Measurements from ENCODE around the gene AIG1. TPM values are rescaled to one million over a fixed set of nuclear protein-coding genes. Genes with fewer than 3 reads are reported as not detected.

The AIG1 gene
- total RNA-seq, 1 donor from 2014 or later, result 35.2 TPM

DNA sequence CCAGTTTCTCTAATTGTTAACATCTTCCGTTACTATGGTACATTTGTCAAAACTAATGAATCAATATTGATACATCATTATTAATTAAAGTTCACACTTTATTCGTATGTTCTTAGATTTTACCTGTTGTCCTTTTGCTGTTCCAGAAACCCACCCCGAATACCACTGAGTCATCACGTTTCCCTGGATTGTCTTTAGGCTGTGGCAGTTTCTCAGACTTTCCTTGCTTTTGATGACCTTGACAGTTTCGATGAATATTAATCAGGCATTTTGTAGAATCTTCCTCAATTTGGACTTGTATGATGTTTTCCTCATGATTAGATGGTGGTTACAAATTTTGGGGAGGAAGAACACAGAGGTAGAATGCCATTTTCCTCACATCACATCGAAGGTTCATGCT lies 39.1 kb upstream of the AIG1 start:
- Histone ChIP-seq H3K79me2 (ENCODE audit: insufficient read depth, low read length) (no peaks in the 10 kb centered on the region), H3K4me1 (ENCODE audit: insufficient read depth, low read length) (no peaks in the 10 kb centered on the region), H3K9ac (ENCODE audit: low read length) (no peak overlapping the region), H3K36me3 (ENCODE audit: insufficient read depth, low read length) (no peaks in the 10 kb centered on the region), H3K4me3 (ENCODE audit: insufficient read depth, low read depth, low read length) (no peak overlapping the region), H2AFZ (ENCODE audit: low read depth, low read length) (no peak overlapping the region), H3K9me3 (ENCODE audit: insufficient read depth, low read depth, low read length) (no peaks in the 10 kb centered on the region), H3K27me3 (ENCODE audit: insufficient read depth, low read length) (no peaks in the 10 kb centered on the region), H3K27ac (ENCODE audit: low read depth, low read length) (no peak overlapping the region), H4K20me1 (ENCODE audit: insufficient read depth, low read length) (no peaks in the 10 kb centered on the region), H3K4me2 (ENCODE audit: low read length) (no peak overlapping the region)
- Mint-ChIP-seq H3K36me3 (ENCODE audit: low read depth, unreplicated experiment) (no peaks in the 10 kb centered on the region), H3K4me3 (ENCODE audit: unreplicated experiment) (no peak overlapping the region), H3K27me3 (ENCODE audit: low read depth, unreplicated experiment) (peaks cover 2% of the 10 kb centered on the region), H3K9me3 (ENCODE audit: unreplicated experiment) (no peaks in the 10 kb centered on the region), H3K27ac (ENCODE audit: unreplicated experiment) (no peak overlapping the region), H3K4me1 (ENCODE audit: low read depth, unreplicated experiment) (no peaks in the 10 kb centered on the region)
- DNase-seq (ENCODE audit: low read depth) (no peak), FAIRE-seq (no peak)
- TF ChIP-seq, protein P1, sequence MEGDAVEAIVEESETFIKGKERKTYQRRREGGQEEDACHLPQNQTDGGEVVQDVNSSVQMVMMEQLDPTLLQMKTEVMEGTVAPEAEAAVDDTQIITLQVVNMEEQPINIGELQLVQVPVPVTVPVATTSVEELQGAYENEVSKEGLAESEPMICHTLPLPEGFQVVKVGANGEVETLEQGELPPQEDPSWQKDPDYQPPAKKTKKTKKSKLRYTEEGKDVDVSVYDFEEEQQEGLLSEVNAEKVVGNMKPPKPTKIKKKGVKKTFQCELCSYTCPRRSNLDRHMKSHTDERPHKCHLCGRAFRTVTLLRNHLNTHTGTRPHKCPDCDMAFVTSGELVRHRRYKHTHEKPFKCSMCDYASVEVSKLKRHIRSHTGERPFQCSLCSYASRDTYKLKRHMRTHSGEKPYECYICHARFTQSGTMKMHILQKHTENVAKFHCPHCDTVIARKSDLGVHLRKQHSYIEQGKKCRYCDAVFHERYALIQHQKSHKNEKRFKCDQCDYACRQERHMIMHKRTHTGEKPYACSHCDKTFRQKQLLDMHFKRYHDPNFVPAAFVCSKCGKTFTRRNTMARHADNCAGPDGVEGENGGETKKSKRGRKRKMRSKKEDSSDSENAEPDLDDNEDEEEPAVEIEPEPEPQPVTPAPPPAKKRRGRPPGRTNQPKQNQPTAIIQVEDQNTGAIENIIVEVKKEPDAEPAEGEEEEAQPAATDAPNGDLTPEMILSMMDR (IDR thresholded peaks at IDR 0.05; ENCODE audit: insufficient read depth, low read depth, low read length), result no peak
- no peak for TF ChIP-seq EZH2 (IDR thresholded peaks at IDR 0.05; ENCODE audit: insufficient read depth, low read length)

DNA sequence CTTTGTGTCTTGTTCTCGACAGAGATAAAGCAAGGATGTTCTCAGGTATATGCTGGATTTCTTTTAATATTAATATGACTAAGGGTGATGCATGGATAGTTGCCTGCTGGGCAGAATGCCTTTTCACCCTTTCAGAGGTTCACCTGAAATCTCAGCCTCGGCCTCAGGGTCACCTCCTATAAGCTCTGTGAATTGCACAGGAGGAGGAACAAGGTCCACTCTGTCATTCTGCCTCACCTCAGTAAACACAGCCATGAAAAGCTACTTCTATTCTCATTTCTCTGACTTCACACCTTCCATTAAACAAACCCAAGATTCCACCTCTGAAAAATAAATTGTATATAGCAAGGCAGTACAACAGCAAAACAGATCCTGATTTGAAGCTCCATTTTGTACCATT lies 38.1 kb upstream of the AIG1 start:
- no peaks in the 10 kb centered on the region for H3K4me1 ChIP-seq (ENCODE audit: insufficient read depth, low read length)
- no peak overlapping the region for H2AFZ ChIP-seq (ENCODE audit: low read depth, low read length)
- H3K9me3 ChIP-seq (ENCODE audit: insufficient read depth, low read depth, low read length), result no peaks in the 10 kb centered on the region
- no peak overlapping the region for H3K4me3 ChIP-seq (ENCODE audit: insufficient read depth, low read depth, low read length)
- no peak for DNase-seq (ENCODE audit: low read depth)
- FAIRE-seq, result no peak
- TF ChIP-seq EZH2 (IDR thresholded peaks at IDR 0.05; ENCODE audit: insufficient read depth, low read length), result no peak
- TF ChIP-seq, protein P1 (IDR thresholded peaks at IDR 0.05; ENCODE audit: insufficient read depth, low read depth, low read length), result no peak
- Mint-ChIP-seq H3K36me3 (ENCODE audit: low read depth, unreplicated experiment) (no peaks in the 10 kb centered on the region), H3K27me3 (ENCODE audit: low read depth, unreplicated experiment) (peaks cover 2% of the 10 kb centered on the region), H3K27ac (ENCODE audit: unreplicated experiment) (no peak overlapping the region), H3K4me3 (ENCODE audit: unreplicated experiment) (no peak overlapping the region), H3K4me1 (ENCODE audit: low read depth, unreplicated experiment) (no peaks in the 10 kb centered on the region), H3K9me3 (ENCODE audit: unreplicated experiment) (no peaks in the 10 kb centered on the region)
- no peak overlapping the region for H3K9ac ChIP-seq (ENCODE audit: low read length)
- no peaks in the 10 kb centered on the region for H3K27me3 ChIP-seq (ENCODE audit: insufficient read depth, low read length)
- no peak overlapping the region for H3K4me2 ChIP-seq (ENCODE audit: low read length)
- no peak overlapping the region for H3K27ac ChIP-seq (ENCODE audit: low read depth, low read length)
- H4K20me1 ChIP-seq (ENCODE audit: insufficient read depth, low read length), result no peaks in the 10 kb centered on the region
- H3K36me3 ChIP-seq (ENCODE audit: insufficient read depth, low read length), result no peaks in the 10 kb centered on the region
- H3K79me2 ChIP-seq (ENCODE audit: insufficient read depth, low read length), result no peaks in the 10 kb centered on the region

DNA sequence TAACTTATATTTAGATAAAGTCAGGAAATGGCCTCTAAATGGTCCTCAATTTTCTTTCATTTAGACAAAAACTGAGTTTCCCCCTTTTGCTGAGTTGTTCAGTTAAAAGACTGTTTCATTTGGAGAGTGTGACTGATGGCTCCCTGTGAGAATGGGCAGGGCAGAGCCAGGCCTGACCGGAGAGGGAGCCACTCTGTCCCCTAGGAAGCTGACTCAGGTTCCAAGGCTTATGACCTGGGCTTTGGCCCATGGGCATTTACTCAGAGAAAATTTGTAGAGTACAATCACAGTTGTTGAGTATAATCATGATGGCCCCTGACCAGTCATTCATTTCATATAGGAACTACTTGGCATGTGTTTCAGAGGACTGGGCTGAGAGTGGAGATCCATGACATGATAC lies 37.0 kb upstream of the AIG1 start:
- FAIRE-seq (no peak), DNase-seq (ENCODE audit: low read depth) (no peak)
- no peak overlapping the region for H3K4me3 ChIP-seq (ENCODE audit: insufficient read depth, low read depth, low read length)
- H3K4me2 ChIP-seq (ENCODE audit: low read length), result no peak overlapping the region
- TF ChIP-seq, protein P1 (IDR thresholded peaks at IDR 0.05; ENCODE audit: insufficient read depth, low read depth, low read length), result no peak
- TF ChIP-seq EZH2 (IDR thresholded peaks at IDR 0.05; ENCODE audit: insufficient read depth, low read length), result no peak
- H3K4me1 ChIP-seq (ENCODE audit: insufficient read depth, low read length), result no peaks in the 10 kb centered on the region
- H3K79me2 ChIP-seq (ENCODE audit: insufficient read depth, low read length), result no peaks in the 10 kb centered on the region
- H3K36me3 Mint-ChIP-seq (ENCODE audit: low read depth, unreplicated experiment), result no peaks in the 10 kb centered on the region
- H4K20me1 ChIP-seq (ENCODE audit: insufficient read depth, low read length), result no peaks in the 10 kb centered on the region
- no peaks in the 10 kb centered on the region for H3K27me3 Mint-ChIP-seq (ENCODE audit: low read depth, unreplicated experiment)
- H3K27ac ChIP-seq (ENCODE audit: low read depth, low read length), result no peak overlapping the region
- no peaks in the 10 kb centered on the region for H3K9me3 Mint-ChIP-seq (ENCODE audit: unreplicated experiment)
- H3K27me3 ChIP-seq (ENCODE audit: insufficient read depth, low read length), result no peaks in the 10 kb centered on the region
- no peaks in the 10 kb centered on the region for H3K4me1 Mint-ChIP-seq (ENCODE audit: low read depth, unreplicated experiment)
- H3K27ac Mint-ChIP-seq (ENCODE audit: unreplicated experiment), result no peak overlapping the region
- no peaks in the 10 kb centered on the region for H3K36me3 ChIP-seq (ENCODE audit: insufficient read depth, low read length)
- H3K4me3 Mint-ChIP-seq (ENCODE audit: unreplicated experiment), result no peak overlapping the region
- no peak overlapping the region for H3K9ac ChIP-seq (ENCODE audit: low read length)
- H3K9me3 ChIP-seq (ENCODE audit: insufficient read depth, low read depth, low read length), result no peaks in the 10 kb centered on the region
- no peak overlapping the region for H2AFZ ChIP-seq (ENCODE audit: low read depth, low read length)
